Thyroid gland (tissue), 4 donors: ENCODE measurements around the gene CECR2. TPM values are rescaled to one million over a fixed set of nuclear protein-coding genes. Genes with fewer than 3 reads are reported as not detected.

ENCODE experiments used
- DNase-seq, 2 donors: peaks; one replicate each; pipeline ENCODE4 v3.0.0-alpha.2; 2019
- H3K27ac ChIP-seq, 3 donors: fragments of 200-600 bp; sonication (generic); 1 replicate in 2 of 3; 2 replicates in 1 of 3; pipeline ENCODE4 v1.5.1; 2016 to 2019; ENCODE audit warnings: mild to moderate bottlenecking in 1 of 3, moderate library complexity in 1 of 3
- H3K27me3 ChIP-seq: fragments of 200-600 bp; sonication (generic); one replicate; pipeline ENCODE4 v1.5.1; 2019
- H3K36me3 ChIP-seq, 2 donors: fragments of 200-600 bp; sonication (generic); one replicate each; pipeline ENCODE4 v1.5.1; 2016 to 2019
- H3K4me1 ChIP-seq, 2 donors: fragments of 200-600 bp; sonication (generic); one replicate each; pipeline ENCODE4 v1.5.1; 2017 to 2019
- H3K4me3 ChIP-seq, 3 donors: fragments of 200-600 bp; sonication (generic); replicated peaks in 1 of 3; 1 replicate in 2 of 3; 2 replicates in 1 of 3; pipeline ENCODE4 v1.5.1; 2016; ENCODE audit warnings: mild to moderate bottlenecking in 1 of 3
- H3K9me3 ChIP-seq: fragments of 200-600 bp; sonication (generic); one replicate; pipeline ENCODE4 v1.5.1; 2017
- POLR2A ChIP-seq, 2 donors: fragments of 450-650 bp; IDR thresholded peaks; one replicate each; pipeline ENCODE4 v1.6.1; 2017; ENCODE audit warnings: antibody characterized with exemption in 2 of 2, mild to moderate bottlenecking in 2 of 2, moderate library complexity in 1 of 2
- WGBS, 2 donors: methylation state at CpG; one replicate each; pipeline ENCODE4 v1.1.5; 2017; 5-methylcytosine and 5-hydroxymethylcytosine counted together
- intact Hi-C: fragments of 100-400 bp; cut with DNase I; formaldehyde crosslinking; loops from one replicate; pipeline ENCODE4 v1.15.1; 2023
- total RNA-seq, 4 donors: library from RNA; depleted of rRNA; stranded (reverse); fragments of >200 nt; gene quantifications; one replicate each; pipeline ENCODE4 v1.2.3, GENCODE V29; 2016
- TF ChIP-seq, protein P1 (sequence below), 6 experiments: fragments of 200-600 bp in 3 of 6; fragments of 450-650 bp in 3 of 6; sonication (generic) in 3 of 6; IDR thresholded peaks; one replicate each; pipeline ENCODE4 v1.5.1; 2016 to 2019; ENCODE audit warnings: antibody characterized with exemption in 6 of 6, mild to moderate bottlenecking in 2 of 6, inconsistent platforms in 1 of 6, moderate library complexity in 1 of 6

CECR2 gene
- total RNA-seq, 4 donors from 2014 or later, result 1.5 to 7.7 (median 2.1) TPM

DNA sequence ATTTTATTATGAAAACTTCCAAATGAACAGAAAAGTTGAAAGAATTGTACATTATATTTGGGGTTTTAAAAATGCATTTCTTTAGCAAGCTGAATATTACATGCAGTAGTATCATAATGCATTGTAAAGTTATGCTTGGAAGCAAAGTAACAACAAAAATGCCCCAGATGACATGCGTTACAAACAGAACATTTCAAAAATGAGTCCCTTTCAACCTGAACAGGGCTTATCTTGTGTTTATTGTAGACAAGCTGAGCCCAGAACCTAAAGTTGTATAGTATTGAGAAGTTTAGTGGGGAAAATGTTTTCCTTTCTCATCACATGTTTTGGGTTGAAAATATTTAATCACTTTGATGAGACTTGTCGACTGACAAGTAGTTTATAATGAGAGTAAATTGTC lies 68.8 kb downstream of the CECR2 start:
- no peaks in the 10 kb centered on the region for H3K4me1 ChIP-seq
- TF ChIP-seq POLR2A (IDR thresholded peaks at IDR 0.05), result no peak
- TF ChIP-seq, protein P1, sequence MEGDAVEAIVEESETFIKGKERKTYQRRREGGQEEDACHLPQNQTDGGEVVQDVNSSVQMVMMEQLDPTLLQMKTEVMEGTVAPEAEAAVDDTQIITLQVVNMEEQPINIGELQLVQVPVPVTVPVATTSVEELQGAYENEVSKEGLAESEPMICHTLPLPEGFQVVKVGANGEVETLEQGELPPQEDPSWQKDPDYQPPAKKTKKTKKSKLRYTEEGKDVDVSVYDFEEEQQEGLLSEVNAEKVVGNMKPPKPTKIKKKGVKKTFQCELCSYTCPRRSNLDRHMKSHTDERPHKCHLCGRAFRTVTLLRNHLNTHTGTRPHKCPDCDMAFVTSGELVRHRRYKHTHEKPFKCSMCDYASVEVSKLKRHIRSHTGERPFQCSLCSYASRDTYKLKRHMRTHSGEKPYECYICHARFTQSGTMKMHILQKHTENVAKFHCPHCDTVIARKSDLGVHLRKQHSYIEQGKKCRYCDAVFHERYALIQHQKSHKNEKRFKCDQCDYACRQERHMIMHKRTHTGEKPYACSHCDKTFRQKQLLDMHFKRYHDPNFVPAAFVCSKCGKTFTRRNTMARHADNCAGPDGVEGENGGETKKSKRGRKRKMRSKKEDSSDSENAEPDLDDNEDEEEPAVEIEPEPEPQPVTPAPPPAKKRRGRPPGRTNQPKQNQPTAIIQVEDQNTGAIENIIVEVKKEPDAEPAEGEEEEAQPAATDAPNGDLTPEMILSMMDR (IDR thresholded peaks at IDR 0.05), result no peak
- intact Hi-C loops, result no loop called here
- H3K9me3 ChIP-seq, result no peaks in the 10 kb centered on the region
- no peak for DNase-seq
- WGBS, 2 donors, result 91 to 93% methylated on average over 2 of the region's 2 CpGs
- H3K4me3 ChIP-seq, result no peak overlapping the region
- H3K27ac ChIP-seq, result no peak overlapping the region
- H3K27me3 ChIP-seq, result no peaks in the 10 kb centered on the region
- H3K36me3 ChIP-seq, result no peaks in the 10 kb centered on the region

DNA sequence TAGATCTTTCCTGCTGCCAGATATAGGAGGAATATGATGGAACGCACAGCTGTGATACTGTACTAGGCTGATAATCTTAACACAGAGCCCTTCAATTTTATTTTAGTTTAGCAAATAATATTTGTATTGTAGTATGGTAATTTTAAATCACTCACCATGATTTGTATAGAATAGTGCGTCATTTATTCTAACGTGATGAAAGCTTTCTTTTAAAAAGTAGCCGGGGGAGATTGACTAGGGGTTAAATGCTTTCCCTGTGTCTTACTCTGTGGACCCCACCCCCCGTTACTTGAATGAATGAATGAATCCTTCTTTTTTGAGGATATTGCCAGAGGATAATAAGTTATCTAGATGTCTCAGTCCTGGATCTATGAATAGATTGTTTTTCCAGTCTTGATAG lies 72.1 kb downstream of the CECR2 start:
- 83 to 90% methylated on average over 5 of the region's 5 CpGs for WGBS, 2 donors
- Histone ChIP-seq H3K9me3 (no peaks in the 10 kb centered on the region), H3K4me3 (no peak overlapping the region), H3K27me3 (no peaks in the 10 kb centered on the region), H3K4me1 (no peaks in the 10 kb centered on the region), H3K27ac (no peak overlapping the region), H3K36me3 (no peaks in the 10 kb centered on the region)
- intact Hi-C loops, result no loop called here
- DNase-seq, result no peak
- TF ChIP-seq POLR2A (IDR thresholded peaks at IDR 0.05), result no peak
- TF ChIP-seq, protein P1 (IDR thresholded peaks at IDR 0.05), result no peak

DNA sequence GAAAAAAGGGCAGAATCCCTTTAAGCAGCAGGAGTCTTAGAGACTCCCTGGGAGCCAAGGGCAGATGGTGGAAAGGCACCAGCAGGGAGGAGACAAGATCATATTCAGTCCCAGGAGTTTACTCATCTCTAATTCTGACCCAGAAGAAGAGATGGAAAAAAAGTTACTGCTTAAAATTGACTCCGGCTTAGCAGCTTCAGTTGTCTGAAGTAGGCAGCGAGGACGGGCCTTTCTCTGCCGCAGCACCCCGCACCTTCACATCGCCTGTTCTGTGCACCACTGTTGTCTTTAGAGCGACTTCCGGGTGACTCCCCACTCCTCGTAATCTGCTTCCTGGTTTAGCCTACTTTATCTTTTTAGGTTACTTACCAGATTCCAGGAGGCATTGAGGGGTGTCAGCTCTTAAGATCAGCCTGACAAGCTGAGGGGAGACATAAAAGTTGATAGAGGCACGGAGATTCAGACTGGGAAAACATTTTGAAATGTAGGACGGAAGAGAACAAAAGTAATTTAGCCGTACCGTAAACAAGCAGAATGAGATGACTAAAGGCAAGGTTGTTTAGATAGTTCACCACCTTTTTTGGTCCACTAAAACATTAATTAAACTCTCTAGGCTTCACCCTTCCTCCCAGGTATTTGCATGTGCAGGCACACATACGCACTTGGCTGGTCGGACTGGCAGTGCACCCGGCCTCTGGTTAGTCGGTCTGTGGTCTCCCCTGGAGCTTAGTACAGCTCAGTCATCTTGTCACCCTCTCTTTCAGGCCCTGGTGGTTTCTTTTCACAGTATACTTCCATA lies 74.3 kb downstream of the CECR2 start:
- no peak overlapping the region for H3K4me3 ChIP-seq
- 79 to 81% methylated on average over 17 of the region's 17 CpGs for WGBS, 2 donors
- H3K27me3 ChIP-seq, result no peaks in the 10 kb centered on the region
- H3K36me3 ChIP-seq, result no peaks in the 10 kb centered on the region
- DNase-seq, result no peak
- H3K9me3 ChIP-seq, result no peaks in the 10 kb centered on the region
- intact Hi-C loops, result no loop called here
- no peaks in the 10 kb centered on the region for H3K4me1 ChIP-seq
- TF ChIP-seq, protein P1 (IDR thresholded peaks at IDR 0.05), result no peak
- TF ChIP-seq POLR2A (IDR thresholded peaks at IDR 0.05), result no peak
- no peak overlapping the region for H3K27ac ChIP-seq

DNA sequence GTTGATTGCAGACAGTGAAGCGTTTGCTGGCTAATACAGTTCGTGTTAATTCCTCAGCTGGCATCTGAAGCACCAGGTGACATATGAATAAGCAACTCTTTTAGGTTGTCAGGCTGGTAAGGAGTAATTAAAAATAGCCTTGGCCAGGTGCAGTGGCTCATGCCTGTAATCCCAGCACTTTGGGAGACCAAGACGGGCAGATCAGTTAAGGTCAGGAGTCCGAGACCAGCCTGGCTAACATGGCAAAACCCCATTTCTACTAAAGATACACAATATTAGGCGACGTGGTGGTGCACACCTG lies 74.9 kb downstream of the CECR2 start:
- TF ChIP-seq POLR2A (IDR thresholded peaks at IDR 0.05), result no peak
- TF ChIP-seq, protein P1 (IDR thresholded peaks at IDR 0.05), result no peak
- Histone ChIP-seq H3K4me3 (no peak overlapping the region), H3K36me3 (no peaks in the 10 kb centered on the region), H3K27ac (no peak overlapping the region), H3K4me1 (no peaks in the 10 kb centered on the region), H3K9me3 (no peaks in the 10 kb centered on the region), H3K27me3 (no peaks in the 10 kb centered on the region)
- WGBS, 2 donors, result 92 to 94% methylated on average over 6 of the region's 6 CpGs
- DNase-seq, result no peak
- intact Hi-C loops, result no loop called here

DNA sequence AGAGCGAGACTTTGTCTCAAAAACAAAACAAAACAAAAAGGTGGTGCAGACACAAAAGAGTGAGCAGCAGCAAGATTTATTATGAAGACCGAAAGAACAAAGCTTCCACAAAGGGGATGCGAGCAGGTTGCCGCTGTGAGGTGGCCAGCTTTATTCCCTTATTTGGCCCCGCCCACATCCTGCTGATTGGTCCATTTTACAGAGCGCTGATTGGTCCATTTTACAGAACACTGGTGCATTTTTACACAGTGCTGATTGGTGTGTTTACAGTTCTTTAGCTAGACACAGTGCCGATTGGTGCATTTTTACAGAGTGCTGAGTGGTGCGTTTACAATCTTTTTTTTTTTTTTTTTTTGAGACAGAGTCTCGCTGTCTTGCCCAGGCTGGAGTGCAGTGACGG lies 77.4 kb downstream of the CECR2 start:
- TF ChIP-seq, protein P1 (IDR thresholded peaks at IDR 0.05), result no peak
- TF ChIP-seq POLR2A (IDR thresholded peaks at IDR 0.05), result no peak
- Histone ChIP-seq H3K9me3 (no peaks in the 10 kb centered on the region), H3K27me3 (no peaks in the 10 kb centered on the region), H3K36me3 (no peaks in the 10 kb centered on the region), H3K27ac (no peak overlapping the region), H3K4me1 (no peaks in the 10 kb centered on the region), H3K4me3 (no peak overlapping the region)
- intact Hi-C loops, result no loop called here
- DNase-seq, result no peak
- 96 to 97% methylated on average over 10 of the region's 10 CpGs for WGBS, 2 donors
